ENCODE data around the gene RABAC1. TPM values are rescaled to one million over a fixed set of nuclear protein-coding genes. Genes with fewer than 3 reads are reported as not detected.

RABAC1 gene
- total and polyA plus RNA-seq, 10 of the 15 experiments (the other 5 are each of a cell fraction or from before 2014, with no cell fraction given) = 10.9 to 115 (median 49.2) TPM

- Histone ChIP-seq H3K36me3 (ENCODE audit: control insufficient read depth in 2 of 2, insufficient read depth in 2 of 2, low read length in 1 of 2) (no peaks in the 10 kb centered on the region), H3K9me3 (replicated peaks; ENCODE audit: control insufficient read depth, insufficient read depth, low read length) (no peaks in the 10 kb centered on the region; the same call in 2 of the 3 replicates), H3K4me2 (ENCODE audit: control insufficient read depth, insufficient read depth) (peak overlapping the region; percentile 76), H2AFZ (ENCODE audit: control insufficient read depth, low read depth, low read length) (no peak overlapping the region), H4K20me1 (ENCODE audit: control insufficient read depth, insufficient read depth) (no peaks in the 10 kb centered on the region), H3K27ac (ENCODE audit: control insufficient read depth, insufficient read depth) (peak overlapping the region; percentile 85), H3K27me3 (replicated peaks in 1 of 2; ENCODE audit: control insufficient read depth in 2 of 2, insufficient read depth in 2 of 2, low read length in 1 of 2) (no peaks in the 10 kb centered on the region; a peak in 1 of 4 replicates), H3K9ac (ENCODE audit: control insufficient read depth, insufficient read depth, low read length) (peak overlapping the region; percentile 62), H3K4me1 (ENCODE audit: control insufficient read depth, insufficient read depth, low read length) (peaks cover 47% of the 10 kb centered on the region), H3K79me2 (ENCODE audit: control insufficient read depth, insufficient read depth, low read length) (no peaks in the 10 kb centered on the region), H3K4me3 (no peak overlapping the region; the same call in 1 of the 2 replicates)
- intact Hi-C loops (cut with micrococcal nuclease; ENCODE audit: unreplicated experiment) (loop anchor here (2.0 kb wide), 2 partner anchors 60 to 68 kb away; partner anchors contain the start of gene CD79A), in situ Hi-C loops (cut with MboI) (loop anchor here (25.0 kb wide), 1 partner anchor 1818 kb away; the partner anchor contains the start of gene SMG9)
- WGBS (ENCODE audit: insufficient coverage, insufficient replicate concordance, low lambda C conversion rate, missing lambda C conversion rate) = 26% methylated on average over 2 of the region's 2 CpGs
- ATAC-seq (no peak), DNase-seq (ENCODE audit: low read depth, low spot score) (no peak), FAIRE-seq (no peak)
- SMC1A ChIA-PET (ENCODE audit: uncharacterized antibody, unreplicated experiment) = interaction anchor here (0.8 to 3.3 kb wide), 6 partner anchors 9 to 84 kb away, joined by 3 to 57 read pairs (median 8); partner anchors contain the start of genes CD79A and RPS19
- CTCF ChIA-PET = interaction anchor here (0.6 to 10.0 kb wide), 8 partner anchors 13 to 151 kb away, joined by 3 to 98 read pairs (median 15); partner anchors contain the start of genes CD79A, RABAC1 and RPS19
- POLR2A ChIA-PET = interaction anchor here (0.7 to 3.1 kb wide), 7 partner anchors 14 to 84 kb away, joined by 4 to 17 read pairs (median 14); partner anchors contain the start of genes CD79A, RABAC1 and RPS19
- BruUV-seq (replicated peaks) = no TSS peak
- RAD21 ChIA-PET (ENCODE audit: unreplicated experiment) = interaction anchor here (1.0 to 2.9 kb wide), 7 partner anchors 13 to 170 kb away, joined by 5 to 28 read pairs (median 15); partner anchors contain the start of genes CD79A and RPS19
- TF ChIP-seq, protein P1, sequence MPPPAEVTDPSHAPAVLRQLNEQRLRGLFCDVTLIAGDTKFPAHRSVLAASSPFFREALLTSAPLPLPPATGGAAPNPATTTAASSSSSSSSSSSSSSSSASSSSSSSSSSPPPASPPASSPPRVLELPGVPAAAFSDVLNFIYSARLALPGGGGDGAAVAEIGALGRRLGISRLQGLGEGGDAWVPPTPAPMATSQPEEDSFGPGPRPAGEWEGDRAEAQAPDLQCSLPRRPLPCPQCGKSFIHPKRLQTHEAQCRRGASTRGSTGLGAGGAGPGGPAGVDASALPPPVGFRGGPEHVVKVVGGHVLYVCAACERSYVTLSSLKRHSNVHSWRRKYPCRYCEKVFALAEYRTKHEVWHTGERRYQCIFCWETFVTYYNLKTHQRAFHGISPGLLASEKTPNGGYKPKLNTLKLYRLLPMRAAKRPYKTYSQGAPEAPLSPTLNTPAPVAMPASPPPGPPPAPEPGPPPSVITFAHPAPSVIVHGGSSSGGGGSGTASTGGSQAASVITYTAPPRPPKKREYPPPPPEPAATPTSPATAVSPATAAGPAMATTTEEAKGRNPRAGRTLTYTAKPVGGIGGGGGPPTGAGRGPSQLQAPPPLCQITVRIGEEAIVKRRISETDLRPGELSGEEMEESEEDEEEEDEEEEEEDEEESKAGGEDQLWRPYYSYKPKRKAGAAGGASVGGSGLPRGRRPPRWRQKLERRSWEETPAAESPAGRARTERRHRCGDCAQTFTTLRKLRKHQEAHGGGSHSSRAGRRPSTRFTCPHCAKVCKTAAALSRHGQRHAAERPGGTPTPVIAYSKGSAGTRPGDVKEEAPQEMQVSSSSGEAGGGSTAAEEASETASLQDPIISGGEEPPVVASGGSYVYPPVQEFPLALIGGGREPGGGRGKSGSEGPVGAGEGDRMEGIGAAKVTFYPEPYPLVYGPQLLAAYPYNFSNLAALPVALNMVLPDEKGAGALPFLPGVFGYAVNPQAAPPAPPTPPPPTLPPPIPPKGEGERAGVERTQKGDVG (CRISPR knock-in tag; IDR thresholded peaks at IDR 0.05) = no peak
- TF ChIP-seq REST (IDR thresholded peaks at IDR 0.05; ENCODE audit: low read depth, low read length) (no peak), SMARCA5 (IDR thresholded peaks at IDR 0.05) (no peak), ZBED1 (IDR thresholded peaks at IDR 0.05; ENCODE audit: borderline replicate concordance) (no peak), CREM (IDR thresholded peaks at IDR 0.05; ENCODE audit: low read depth) (no peak), PAX8 (IDR thresholded peaks at IDR 0.05) (no peak), CHD1 (IDR thresholded peaks at IDR 0.05; ENCODE audit: low read depth, low read length) (no peak), GABPA (IDR thresholded peaks at IDR 0.05; ENCODE audit: low read depth) (no peak), YBX1 (IDR thresholded peaks at IDR 0.05) (no peak), MXI1 (IDR thresholded peaks at IDR 0.05; ENCODE audit: low read depth, low read length) (no peak)
- TF ChIP-seq, protein P2, sequence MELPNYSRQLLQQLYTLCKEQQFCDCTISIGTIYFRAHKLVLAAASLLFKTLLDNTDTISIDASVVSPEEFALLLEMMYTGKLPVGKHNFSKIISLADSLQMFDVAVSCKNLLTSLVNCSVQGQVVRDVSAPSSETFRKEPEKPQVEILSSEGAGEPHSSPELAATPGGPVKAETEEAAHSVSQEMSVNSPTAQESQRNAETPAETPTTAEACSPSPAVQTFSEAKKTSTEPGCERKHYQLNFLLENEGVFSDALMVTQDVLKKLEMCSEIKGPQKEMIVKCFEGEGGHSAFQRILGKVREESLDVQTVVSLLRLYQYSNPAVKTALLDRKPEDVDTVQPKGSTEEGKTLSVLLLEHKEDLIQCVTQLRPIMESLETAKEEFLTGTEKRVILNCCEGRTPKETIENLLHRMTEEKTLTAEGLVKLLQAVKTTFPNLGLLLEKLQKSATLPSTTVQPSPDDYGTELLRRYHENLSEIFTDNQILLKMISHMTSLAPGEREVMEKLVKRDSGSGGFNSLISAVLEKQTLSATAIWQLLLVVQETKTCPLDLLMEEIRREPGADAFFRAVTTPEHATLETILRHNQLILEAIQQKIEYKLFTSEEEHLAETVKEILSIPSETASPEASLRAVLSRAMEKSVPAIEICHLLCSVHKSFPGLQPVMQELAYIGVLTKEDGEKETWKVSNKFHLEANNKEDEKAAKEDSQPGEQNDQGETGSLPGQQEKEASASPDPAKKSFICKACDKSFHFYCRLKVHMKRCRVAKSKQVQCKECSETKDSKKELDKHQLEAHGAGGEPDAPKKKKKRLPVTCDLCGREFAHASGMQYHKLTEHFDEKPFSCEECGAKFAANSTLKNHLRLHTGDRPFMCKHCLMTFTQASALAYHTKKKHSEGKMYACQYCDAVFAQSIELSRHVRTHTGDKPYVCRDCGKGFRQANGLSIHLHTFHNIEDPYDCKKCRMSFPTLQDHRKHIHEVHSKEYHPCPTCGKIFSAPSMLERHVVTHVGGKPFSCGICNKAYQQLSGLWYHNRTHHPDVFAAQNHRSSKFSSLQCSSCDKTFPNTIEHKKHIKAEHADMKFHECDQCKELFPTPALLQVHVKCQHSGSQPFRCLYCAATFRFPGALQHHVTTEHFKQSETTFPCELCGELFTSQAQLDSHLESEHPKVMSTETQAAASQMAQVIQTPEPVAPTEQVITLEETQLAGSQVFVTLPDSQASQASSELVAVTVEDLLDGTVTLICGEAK (IDR thresholded peaks at IDR 0.05; ENCODE audit: borderline replicate concordance) = no peak
- TF ChIP-seq, protein P3, sequence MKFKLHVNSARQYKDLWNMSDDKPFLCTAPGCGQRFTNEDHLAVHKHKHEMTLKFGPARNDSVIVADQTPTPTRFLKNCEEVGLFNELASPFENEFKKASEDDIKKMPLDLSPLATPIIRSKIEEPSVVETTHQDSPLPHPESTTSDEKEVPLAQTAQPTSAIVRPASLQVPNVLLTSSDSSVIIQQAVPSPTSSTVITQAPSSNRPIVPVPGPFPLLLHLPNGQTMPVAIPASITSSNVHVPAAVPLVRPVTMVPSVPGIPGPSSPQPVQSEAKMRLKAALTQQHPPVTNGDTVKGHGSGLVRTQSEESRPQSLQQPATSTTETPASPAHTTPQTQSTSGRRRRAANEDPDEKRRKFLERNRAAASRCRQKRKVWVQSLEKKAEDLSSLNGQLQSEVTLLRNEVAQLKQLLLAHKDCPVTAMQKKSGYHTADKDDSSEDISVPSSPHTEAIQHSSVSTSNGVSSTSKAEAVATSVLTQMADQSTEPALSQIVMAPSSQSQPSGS (IDR thresholded peaks at IDR 0.05; ENCODE audit: low read length) = no peak
Observed at GRCh38 chr19:41944336-41944735, 14.8 kb downstream of the RABAC1 start.
